ENCODE measurements around the gene RPH3AL.

Gene RPH3AL, protein sequence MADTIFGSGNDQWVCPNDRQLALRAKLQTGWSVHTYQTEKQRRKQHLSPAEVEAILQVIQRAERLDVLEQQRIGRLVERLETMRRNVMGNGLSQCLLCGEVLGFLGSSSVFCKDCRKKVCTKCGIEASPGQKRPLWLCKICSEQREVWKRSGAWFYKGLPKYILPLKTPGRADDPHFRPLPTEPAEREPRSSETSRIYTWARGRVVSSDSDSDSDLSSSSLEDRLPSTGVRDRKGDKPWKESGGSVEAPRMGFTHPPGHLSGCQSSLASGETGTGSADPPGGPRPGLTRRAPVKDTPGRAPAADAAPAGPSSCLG

DNA sequence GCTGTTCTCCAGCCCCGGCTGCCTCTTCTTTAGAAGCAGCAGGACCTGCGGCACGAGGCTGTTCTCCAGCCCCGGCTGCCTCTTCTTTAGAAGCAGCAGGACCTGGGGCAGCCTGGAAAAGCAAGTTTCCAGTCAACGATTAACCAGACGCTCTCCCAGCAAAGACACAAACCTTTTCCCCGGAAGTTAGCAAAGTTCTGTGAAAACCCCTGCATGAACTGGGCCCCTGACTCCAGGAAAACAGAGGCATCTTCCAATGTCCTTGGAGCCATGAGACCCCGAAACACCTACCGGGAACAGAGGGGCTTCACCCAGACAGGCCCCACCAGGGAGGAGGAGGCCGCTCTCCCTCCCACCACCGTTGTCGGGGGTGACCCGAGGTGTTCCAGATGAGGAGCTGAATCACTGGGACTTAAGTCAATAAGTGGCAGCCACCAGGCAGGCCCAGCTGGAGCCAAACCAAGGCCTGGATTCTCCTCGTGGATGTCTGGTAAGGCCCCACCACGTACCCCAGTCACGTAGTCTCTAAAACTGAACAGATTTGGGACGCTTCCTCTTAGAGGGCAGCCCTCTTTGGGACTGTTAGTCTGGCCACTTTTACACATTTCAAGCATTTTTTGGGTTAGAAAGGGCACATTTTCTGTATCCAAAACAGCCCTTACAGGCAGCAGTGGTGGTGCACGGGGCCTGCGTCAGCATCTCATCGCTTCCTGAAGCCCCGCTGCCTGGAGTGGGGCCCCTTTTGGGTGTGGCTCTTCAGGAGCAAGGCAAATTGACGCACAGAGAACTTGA is at the start of gene RPH3AL:
Gene RPH3AL, minus strand, starts transcription at position 387 of the 792 bp plus-strand sequence. CDS start 25,264 bp downstream, outside the sequence.
- no peak for DNase-seq

DNA sequence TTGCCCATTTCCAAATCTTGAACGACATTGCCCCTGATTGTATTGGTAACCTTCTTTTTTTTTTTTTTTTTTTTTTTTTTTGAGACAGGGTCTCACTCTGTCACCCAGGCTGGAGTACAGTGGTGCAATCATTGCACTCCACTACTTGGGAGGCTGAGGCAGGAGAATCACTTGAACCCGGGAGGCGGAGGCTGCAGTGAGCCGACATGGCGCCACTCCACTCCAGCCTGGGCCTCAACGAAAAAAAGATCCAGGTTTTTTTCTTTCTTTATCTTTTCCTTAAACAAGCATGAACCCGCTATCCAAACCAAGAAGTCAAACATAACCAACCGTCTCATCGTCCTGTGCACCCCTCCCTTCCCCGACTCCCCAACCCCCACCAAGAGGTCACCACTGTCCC is 47.6 kb upstream of the RPH3AL start:
- no peak for DNase-seq

DNA sequence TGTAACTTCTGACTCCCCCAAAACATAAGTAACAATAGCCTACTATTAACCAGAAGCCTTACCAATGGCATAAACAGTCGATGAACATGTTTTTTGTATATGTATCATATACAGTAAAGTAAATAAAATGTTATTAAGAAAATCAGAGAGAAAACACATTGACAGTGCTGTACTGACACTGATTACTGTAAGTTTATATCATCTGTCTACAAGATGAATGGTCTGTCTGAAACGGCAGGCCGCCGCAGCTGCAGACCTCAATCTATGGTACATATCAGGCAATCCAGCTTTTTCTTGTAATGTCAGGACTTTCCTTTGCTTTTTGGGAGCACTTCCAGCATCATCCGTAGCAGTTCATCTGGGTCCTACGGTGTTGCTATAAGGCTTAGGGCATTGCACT is 44.2 kb upstream of the RPH3AL start:
- no peak for DNase-seq

DNA sequence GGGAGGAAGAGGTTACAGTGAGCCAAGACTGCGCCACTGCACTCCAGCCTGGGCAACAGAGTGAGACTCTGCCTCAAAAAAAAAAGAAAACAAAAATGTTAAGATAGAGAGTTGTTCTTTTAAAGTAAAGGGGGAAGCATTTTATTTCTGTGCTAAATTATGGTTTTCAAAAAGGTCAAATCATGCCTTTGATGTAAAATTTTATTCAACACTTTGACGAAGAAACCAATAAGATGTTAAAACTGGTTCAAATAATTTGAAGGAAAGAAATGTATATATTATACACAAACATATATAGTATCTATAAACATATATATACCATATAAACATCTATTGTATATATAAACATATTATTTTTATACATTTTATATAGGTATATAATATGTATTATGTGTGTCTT is 43.4 kb upstream of the RPH3AL start:
- no peak for DNase-seq

DNA sequence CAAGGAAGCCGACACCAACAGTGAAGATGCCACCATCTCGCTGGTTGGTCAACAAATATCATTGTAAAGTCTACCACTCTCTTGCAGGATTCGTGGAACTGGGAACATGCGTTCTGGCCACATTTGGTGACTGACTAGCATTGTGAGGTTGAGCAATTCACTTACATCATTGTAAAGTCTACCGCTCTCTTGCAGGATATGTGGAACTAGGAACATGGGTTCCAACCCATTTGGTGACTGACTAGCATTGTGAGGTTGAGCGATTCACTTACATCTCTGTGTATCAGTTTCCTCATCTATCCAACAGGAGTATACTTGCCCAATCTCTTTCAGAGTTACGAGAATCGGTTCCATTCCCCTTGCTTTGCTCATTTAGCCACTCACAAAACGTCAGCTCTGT is 42.6 kb upstream of the RPH3AL start:
- no peak for DNase-seq

DNA sequence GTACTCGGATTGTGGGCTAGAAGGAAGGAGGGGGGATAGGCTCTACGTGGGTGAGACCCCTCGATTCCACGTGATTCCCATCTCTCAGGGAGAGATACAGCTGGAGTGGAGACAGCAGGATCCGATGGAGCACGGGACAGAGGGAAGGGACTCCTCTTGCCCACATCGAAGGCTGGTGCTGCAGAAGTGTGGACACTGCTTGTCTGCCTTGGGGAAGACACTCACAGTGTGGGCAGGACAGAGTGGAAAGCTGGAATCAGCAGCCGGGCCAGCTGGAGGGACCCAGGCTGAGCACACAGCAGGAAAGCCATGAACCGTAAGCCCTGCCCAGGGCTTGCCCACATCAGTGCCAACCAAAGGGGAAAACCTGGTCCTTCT is 42.1 kb upstream of the RPH3AL start:
- no peak for DNase-seq

DNA sequence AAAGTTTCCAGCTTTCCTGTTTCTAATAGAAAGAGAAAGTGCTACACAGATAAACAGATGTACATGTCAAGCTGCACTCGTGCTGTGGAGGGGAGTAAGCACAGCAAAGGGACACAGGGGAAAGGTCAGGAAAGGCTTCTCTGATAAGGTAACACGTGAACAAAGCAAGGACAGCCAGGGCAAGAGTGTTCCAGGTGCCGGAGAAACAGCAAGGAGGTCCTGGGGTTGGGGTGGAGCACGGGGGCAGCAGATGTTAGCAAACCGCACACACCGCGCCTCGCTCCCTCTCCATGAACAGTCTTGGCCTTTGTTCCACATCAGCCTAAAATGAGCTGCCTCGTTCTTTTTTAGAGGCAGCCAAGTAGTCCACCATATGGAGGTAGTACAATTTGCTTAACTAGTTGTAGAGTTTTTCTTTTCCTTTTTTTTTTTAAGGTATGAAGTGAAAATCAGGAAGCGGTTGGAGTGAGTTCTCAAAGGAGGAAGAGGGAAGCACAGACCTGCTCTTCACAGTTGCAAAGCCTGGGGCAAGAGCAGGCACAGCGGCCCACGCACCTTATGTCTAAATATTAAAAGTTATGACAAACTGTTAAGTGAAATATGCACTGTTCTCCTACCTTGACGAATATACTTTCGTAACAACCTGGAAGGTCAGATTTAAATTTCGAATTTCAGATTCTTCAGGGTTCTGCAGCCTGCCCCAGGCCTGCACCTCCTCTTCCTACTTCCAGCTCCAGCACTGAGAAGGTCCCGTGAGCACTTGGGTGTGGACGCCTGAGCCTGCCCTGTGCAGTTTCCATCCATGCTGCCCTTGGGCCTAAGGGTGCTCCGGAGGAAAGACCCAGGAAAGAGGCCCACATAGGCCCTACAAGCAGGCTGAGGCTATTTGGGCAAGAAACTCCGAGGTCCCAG is 41.5 kb upstream of the RPH3AL start:
- no peak for DNase-seq

DNA sequence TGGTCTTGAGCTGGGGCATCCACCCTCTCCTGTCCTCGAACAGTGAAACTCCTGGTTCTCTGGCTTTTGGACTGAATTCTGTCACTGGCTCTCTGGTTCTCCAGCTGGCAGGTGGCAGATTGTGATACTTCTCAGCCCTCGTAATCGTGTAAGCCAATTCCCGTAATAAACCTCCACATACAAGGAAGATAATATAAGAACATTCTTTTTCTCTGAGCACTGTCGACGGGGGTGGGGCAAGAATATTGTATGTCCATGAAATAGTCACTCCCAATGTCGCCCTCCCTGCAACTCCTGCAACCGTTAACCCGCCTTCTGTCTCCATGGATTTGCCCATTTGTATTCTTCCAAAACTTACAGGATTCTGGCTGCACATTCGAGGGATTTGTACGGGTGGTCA is 39.2 kb upstream of the RPH3AL start:
- no peak for DNase-seq

DNA sequence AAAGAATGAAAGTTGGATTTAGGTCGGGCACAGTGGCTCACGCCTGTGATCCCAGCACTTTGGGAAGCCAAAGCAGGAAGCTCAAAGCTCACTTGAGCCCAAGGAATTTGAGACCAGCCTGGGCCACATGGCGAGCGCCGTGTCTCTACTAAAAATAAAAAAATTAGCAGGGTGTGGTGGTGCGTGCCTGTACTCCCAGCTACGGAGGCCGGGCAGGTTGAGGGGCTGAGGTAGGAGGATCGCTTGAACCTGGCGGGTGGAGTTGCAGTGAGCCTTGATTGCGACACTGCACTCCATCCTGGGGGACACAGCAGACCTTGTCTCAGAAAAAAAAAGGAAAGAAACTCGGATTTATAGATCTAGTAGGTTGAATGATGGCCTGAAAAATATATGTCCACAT is 37.4 kb upstream of the RPH3AL start:
- DNase-seq, result no peak

DNA sequence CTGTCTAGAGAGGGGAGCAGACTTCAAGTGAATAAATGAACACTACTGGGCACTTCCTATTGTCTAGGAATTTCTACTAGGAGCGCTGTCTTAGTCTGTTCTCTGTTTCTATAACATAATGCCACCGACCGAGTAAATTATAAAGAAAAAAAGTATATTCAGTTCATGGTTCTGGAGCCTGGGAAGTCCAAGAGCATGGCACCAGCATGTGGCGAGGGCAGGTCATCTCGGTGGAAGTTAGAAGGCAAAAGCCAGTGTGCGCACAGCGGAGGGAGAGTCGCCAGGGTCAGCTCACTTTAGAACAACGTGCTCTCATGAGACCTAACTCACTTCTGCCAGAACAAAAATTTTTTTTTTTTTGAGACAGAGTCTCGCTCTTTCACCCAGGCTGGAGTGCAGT is 35.5 kb upstream of the RPH3AL start:
- no peak for DNase-seq

DNA sequence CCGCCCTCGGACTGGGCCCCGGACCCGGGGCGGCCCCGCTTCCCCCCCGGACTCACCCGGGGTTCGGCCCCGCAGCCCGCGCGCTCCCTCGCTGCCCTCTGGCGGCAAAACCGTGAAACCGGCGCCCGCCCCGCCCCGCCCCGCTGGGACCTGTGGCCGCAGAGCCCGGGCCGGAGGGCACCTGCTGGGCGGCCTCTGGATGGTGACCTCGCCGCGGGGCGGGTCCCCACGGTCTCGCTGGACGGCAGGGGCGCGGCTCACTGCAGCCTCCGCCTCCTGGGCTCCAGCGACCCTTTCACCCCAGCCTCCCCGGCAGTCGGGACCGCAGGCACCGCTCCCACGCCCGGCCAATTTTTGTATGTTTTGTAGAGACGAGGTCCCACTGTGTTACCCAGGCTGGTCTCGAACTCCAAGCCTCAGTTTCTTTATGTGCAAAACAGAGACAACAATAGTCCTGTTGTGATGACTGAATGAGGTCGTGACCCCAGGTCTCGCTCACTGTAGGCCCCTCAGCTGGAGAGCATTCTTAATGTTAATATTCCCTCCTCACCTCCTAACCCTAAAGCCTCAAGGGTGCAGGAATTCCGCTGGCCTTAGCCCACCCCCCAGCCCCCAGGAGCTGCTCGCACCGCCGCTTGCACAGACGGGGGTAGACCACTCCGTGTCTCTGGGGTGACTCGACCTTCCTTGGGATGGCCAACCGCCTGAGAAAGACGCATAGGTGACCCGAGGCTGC is 33.7 kb upstream of the RPH3AL start:
- no peak for DNase-seq

DNA sequence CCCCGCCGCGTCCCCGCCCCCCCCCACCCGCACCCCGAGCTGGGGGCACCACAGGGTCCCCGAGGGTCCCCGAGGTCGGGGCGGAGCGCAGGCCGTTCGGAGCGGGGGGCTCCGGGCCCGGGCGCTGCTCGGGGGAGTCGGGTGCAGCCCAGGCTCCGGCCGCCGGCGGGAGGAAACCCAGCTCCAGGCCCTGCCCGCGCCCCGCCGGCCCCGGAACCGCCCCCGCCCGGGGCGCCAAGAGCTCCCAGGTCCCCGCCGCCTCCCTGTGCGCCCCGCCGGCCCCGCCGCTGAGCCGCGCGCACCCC is 33.2 kb upstream of the RPH3AL start:
- no peak for DNase-seq

DNA sequence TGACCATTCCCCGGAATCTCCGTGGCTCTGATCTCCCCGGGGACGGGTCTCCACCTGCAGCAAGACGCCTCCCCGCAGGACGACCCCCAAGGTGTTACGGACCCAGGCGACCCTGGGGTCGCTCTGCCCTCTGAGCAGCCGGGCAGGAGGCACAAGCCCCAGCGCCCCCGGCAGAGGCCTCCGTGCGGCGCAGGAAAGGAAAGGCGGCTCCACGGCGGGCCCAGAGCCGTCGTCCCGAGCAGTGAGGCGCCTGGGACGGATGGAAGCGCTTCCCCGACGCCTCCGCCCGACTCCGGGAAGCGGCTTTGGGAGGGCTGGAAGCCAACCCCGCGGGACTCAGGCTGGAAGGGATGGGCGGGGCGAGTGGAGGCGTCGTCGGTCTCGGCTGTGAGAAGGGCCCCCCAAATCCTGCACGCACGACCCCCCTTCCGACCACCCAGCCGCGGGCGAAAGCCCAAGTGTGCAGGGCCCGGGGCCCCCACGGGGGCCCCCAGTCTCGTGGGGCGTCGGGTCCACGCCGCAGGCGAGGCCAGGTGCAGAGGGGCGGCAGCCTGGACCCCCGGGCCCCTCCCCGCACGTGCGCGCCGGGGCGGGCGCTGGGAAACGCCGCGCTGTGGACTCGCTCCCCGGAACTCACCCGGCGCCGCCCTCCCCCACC is 32.7 kb upstream of the RPH3AL start:
- DNase-seq, result no peak

DNA sequence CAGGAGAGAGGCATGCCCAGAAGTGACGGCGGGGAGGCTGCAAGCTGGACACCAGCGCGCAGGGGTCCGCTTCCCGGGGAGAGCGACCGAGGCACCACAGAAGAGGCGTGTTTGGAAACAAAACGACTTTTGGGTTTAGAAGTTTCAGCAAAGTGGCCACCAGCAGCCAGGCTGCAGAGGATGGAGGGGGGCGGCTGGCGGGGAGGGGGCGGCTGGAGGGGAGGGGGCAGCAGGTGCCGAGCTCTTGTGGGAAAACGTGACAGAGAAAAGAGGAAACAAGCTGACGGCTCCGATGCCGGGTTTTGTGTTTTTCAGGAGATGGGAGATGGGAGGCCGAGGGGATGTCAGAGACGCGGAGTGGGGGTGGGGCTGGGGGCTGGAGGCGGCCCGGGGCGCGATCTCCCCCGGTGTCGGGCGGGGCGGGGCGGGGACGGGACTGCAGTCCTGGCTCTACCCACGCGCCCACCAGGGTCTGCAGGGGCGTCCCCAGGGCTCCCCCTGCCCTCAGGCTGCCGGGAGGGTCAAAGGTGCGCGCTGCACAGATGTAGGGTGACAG is 32.1 kb upstream of the RPH3AL start:
- no peak for DNase-seq

DNA sequence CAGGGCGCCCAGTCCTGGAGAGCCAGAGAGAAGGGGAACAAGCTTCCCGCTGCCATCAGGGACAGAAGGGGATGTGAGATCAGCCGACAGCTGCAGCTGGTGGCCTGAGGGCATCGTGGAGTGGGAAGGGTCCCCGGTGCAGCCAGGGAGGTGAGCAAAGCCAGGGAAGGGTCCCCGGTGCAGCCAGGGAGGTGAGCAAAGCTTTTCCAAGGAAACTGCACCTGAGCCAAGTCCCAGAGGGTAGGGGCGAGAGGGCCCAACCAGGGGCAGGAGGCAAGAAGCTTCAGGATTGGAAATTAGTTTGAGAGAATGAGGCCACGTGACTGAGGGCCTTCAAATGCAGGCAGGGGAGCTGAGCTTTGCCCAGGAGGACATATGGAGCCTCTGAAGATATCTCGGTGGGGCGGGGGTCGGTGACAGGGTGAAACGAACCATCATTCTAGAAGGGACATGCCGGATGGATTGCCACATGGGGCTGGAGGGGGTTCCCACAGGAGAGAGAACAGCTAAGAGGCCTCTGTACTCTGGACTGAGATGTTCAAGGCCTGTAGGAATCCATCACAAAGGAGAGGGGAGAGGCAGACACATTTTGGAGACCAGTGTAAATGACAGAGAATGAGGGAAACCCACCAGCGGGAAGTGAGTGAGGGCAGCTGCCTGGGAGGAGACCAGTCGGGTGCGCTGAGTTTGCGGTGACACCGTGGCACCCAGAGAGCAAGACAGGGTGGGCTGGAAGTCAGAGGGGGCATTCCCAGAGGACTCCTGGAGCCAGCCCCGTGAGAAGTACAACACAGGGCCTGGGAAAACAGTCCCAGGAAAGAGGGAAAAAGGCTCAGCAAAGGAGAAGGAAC is 31.4 kb upstream of the RPH3AL start:
- no peak for DNase-seq

DNA sequence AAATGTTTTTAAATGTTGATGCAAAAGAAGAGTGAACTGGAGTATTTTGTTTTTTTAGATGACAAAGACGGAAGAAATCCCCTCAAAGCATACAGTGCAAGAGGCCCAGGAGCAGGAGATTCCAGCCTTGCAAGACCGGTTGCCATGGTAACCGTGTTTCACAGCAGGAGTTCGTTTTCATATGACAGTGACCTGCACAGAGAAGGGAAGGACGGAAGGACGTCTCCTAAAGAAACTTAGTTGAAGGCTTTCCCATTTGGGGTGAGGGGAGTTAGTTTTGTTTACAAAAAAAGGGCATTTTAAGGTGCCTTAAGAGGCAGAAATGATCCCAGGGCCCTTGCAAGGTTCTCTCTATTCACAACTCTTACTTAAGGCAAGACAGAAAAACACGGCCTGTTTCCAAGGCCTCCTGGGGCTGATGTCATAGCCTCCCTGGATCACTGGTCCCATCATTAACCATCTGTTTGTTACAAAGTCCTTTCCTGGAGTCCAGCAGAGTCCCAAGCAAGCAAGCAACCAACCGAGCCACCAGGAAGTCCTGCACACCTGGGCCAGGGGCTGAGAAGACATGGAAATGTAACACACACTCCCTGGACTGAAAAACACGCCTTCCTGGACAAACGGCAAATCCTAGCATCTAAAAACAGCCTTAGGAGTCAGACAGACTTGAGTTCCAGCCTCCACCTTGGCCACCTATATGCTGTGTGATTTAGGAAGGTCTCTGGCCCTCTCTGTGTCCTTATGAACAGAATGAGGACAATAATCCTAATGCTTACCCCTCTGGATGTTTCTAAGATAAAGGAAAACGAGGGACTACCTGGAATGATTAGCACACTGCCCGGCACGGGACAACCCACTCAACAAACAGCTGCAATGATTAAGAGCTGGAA is 30.3 kb upstream of the RPH3AL start:
- no peak for DNase-seq

DNA sequence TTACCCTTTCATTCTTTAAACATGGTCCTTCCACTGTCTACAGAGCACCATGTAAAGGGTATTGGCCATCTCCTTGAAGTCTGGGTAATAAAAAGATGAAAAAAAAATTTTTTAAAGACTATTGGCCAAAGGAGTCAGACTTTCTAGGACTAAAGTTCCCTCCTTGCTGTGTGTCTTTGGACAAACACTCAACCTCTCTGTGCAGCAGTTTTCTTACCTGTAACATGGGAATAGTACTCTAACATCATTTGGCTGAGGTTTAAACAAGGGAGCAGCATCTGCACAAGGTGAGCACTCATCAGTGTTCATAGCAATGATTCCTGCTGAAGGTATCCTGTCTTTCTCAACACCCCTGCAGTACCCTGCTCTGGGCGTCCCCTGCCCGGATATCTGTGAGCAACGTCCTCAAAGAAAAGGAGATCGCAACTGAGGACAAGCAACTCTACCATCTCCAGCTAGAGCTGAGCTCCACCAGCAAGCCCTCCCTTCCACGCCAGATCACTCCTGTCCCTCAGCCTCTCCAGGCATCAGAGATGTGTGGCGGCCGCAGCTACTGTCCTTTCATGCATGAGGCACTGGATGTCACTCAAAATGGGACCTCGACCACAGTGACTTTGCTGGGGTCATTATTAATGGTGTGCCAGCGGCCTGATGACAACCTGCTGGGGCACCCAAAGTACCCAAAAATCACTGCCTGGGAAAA is 29.5 kb upstream of the RPH3AL start:
- DNase-seq, result no peak

DNA sequence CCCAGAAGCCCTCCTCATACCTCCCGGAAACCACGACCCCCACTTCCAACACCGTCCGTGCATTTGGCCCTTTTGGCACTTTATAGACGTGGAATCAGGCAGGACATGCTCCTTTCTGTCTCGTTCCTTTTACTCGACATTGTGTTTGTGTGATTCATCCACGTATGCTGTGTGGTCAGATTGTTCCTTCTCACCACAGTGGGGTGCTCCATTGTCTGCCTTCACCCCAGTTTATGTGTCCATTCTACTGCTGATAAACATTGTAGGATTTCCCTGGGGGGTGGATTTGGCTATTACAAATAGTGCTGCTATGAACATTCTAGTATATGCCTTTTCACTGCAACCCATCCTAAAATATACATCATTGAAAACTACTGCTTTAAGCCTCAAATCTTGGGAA is 28.9 kb upstream of the RPH3AL start:
- DNase-seq, result no peak
